Stimulated activated naive CD8-positive, alpha-beta T cell treated with anti-CD3 and anti-CD28 coated beads, Interleukin-15, amount 100 ng/mL, for 72 hours (primary cell): ENCODE measurements around the gene AKR1B15.
A peak's percentile ranks its signal among the peaks of the same experiment; 100 is the strongest.

Source experiments
- ATAC-seq: fragments of 150-1000 bp; cut with Tn5 transposase; 2 replicates; pipeline ENCODE4 v1.10.0; 2021; ENCODE audit warnings: mild to moderate bottlenecking, moderate library complexity
- DNase-seq, 2 donors: peaks; one replicate each; pipeline ENCODE4 v3.0.0; 2021 to 2022
- H3K27ac Mint-ChIP-seq, 2 donors: one replicate each; pipeline ENCODE4 v1.8.0; 2022; ENCODE audit warnings: mild to moderate bottlenecking in 2 of 2, mixed read lengths in 2 of 2, moderate library complexity in 2 of 2
- H3K27me3 Mint-ChIP-seq: one replicate; pipeline ENCODE4 v1.8.0; 2022; ENCODE audit warnings: mixed read lengths
- H3K4me1 Mint-ChIP-seq: one replicate; pipeline ENCODE4 v1.8.0; 2022; ENCODE audit warnings: mild to moderate bottlenecking, mixed read lengths
- H3K4me3 Mint-ChIP-seq, 2 donors: one replicate each; pipeline ENCODE4 v1.8.0; 2022; ENCODE audit warnings: mild to moderate bottlenecking in 2 of 2, mixed read lengths in 2 of 2, moderate library complexity in 1 of 2
- H3K9me3 Mint-ChIP-seq, 2 donors: one replicate each; pipeline ENCODE4 v1.8.0; 2022; ENCODE audit warnings: mixed read lengths in 2 of 2

AKR1B15 gene

DNA sequence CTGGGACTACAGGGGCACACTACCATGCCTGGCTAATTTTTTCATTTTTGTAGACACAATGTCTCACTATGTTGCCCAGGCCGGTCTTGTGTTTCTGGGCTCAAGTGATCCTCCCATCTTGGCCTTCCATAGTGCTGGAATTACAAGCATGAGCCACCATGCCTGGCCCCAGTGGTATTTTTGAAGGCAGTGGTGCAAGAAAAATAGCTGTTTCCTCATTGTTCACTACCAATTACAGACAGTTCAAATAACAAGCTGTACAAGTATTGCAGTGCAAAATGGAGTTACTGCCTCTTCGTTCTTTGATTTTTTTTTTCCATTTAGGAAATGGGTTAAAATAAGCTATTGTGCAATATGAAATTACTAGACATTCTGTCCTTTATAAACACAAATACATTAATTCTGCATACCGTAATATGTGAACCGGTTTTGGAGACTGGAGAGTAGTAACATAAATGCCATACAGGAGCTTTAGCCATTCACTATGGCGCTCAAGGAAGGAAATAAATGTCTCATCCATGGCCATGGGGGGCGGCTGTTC lies 62.8 kb downstream of the AKR1B15 start:
- Mint-ChIP-seq H3K27me3 (peaks cover 42% of the 10 kb centered on the region), H3K9me3 (no peaks in the 10 kb centered on the region), H3K4me1 (peaks cover 12% of the 10 kb centered on the region), H3K4me3 (no peak overlapping the region), H3K27ac (no peak overlapping the region)
- ATAC-seq (no peak), DNase-seq (no peak)

- Mint-ChIP-seq H3K4me1 (peaks cover 11% of the 10 kb centered on the region), H3K27me3 (peaks cover 42% of the 10 kb centered on the region), H3K27ac (no peak overlapping the region), H3K9me3 (no peaks in the 10 kb centered on the region), H3K4me3 (no peak overlapping the region)
- DNase-seq (no peak), ATAC-seq (no peak)
These were observed 63.3 kb downstream of the AKR1B15 start for GRCh38 chr7:134612197-134612596.

DNA sequence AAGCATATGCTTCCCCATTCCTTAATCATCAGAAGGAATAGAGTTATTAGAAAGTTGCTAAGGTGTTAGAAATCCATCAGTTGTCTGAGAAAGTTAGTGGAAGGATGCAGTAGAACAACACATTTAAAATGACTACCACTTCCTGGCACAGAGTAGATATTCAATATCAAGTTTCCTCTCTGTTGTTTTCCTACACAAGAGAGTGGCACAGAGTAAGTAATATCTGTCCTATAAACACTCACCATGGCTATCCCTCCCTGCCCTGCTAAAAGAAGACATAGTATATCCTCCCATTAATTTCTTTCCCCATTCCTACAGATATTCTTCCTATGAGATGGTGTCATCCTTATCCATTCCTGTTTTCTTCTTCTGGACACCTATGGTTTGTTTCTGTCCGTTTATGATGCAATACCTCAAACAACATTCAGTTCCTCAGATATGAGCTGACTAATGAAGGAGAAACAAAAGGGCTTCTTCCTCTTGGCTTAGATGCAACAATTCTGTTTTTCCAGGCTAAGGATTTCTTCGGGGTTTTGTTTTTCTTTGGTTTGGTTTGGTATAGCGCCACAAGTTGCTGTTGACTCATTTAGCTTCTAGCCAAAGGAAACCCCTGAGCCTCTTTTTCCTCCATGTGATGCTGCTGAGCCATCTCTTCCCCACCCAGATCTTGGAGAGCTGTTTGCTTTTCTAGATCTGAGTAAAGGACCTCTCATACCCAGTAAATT lies 64.9 kb downstream of the AKR1B15 start:
- peak in 1 of 2 donors; percentile 49 for DNase-seq
- Mint-ChIP-seq H3K27me3 (peaks cover 46% of the 10 kb centered on the region), H3K27ac (peak overlapping the region; percentile 9 to 72)

DNA sequence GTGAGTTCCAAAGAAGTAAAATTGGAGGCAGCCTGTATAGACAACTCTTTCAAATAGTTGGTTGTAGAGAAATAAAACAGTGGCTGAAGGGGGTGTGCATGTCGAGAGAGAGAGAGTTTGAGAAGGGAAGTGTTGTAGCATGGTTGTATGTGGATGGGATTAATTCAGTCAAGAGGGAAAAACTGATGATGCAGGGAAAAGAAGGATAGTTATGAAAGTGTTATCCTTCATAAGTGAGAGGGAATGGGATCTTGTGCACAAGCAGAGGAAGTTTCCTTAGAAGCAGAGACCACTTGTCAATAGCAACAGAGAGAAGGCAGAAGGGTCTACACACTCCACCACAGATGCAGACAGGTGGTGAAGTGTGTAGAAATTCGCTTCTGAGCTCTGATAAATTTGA lies 67.7 kb downstream of the AKR1B15 start:
- no peak for DNase-seq
- no peaks in the 10 kb centered on the region for H3K9me3 Mint-ChIP-seq
- peaks cover 11% of the 10 kb centered on the region for H3K4me1 Mint-ChIP-seq
- H3K4me3 Mint-ChIP-seq = no peak overlapping the region
- no peak overlapping the region for H3K27ac Mint-ChIP-seq
- peaks cover 61% of the 10 kb centered on the region for H3K27me3 Mint-ChIP-seq
- no peak for ATAC-seq

More for the DNA sequence above, 64.9 kb downstream of the AKR1B15 start:
- Mint-ChIP-seq H3K9me3 (no peaks in the 10 kb centered on the region), H3K4me3 (peak overlapping the region; percentile 12 to 67), H3K4me1 (peaks cover 11% of the 10 kb centered on the region)
- peak; percentile 86 for ATAC-seq

- DNase-seq (no peak), ATAC-seq (no peak)
- H3K27me3 Mint-ChIP-seq = peaks cover 73% of the 10 kb centered on the region
- peaks cover 6% of the 10 kb centered on the region for H3K4me1 Mint-ChIP-seq
- H3K27ac Mint-ChIP-seq = peak overlapping the region in 1 of 2 donors; percentile 27
- no peak overlapping the region for H3K4me3 Mint-ChIP-seq
- H3K9me3 Mint-ChIP-seq = no peaks in the 10 kb centered on the region
These were observed 70.0 kb downstream of the AKR1B15 start for GRCh38 chr7:134618756-134619530.

DNA sequence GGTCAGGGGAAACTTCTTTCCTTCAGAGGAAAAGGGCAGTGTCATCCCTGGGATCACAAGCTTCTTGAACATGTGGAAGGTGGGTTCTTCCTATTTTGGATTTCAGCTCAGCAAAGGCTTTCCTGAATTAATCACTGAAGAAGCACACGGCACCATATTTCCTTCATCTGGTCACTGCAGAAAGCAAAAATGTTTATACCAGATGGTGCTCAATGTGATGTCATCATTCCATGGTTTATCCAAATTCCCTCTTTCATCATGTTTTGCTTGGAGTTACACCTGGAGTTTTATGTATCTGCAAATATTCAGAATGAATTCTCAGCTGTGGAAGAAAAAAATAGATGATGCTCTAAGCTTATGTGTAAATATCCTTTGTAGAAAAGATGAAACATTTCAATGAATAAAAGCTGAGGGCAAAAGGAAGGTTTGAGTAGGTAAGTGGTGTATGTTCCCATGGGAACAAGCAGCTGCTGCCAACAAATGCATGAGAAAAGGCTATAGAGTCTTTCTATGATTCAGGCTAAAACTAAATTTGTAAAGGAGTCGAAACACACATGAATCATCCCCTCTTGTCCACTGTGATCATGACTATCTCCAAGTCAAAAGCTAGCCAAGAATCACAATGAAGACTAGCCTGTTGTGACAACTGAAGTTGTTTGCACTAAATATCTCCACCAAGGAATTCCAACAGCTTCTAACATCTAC lies 70.9 kb downstream of the AKR1B15 start:
- DNase-seq (no peak), ATAC-seq (no peak)
- H3K27ac Mint-ChIP-seq = no peak overlapping the region
- no peaks in the 10 kb centered on the region for H3K9me3 Mint-ChIP-seq
- H3K4me3 Mint-ChIP-seq = no peak overlapping the region
- H3K27me3 Mint-ChIP-seq = peaks cover 75% of the 10 kb centered on the region
- no peaks in the 10 kb centered on the region for H3K4me1 Mint-ChIP-seq

DNA sequence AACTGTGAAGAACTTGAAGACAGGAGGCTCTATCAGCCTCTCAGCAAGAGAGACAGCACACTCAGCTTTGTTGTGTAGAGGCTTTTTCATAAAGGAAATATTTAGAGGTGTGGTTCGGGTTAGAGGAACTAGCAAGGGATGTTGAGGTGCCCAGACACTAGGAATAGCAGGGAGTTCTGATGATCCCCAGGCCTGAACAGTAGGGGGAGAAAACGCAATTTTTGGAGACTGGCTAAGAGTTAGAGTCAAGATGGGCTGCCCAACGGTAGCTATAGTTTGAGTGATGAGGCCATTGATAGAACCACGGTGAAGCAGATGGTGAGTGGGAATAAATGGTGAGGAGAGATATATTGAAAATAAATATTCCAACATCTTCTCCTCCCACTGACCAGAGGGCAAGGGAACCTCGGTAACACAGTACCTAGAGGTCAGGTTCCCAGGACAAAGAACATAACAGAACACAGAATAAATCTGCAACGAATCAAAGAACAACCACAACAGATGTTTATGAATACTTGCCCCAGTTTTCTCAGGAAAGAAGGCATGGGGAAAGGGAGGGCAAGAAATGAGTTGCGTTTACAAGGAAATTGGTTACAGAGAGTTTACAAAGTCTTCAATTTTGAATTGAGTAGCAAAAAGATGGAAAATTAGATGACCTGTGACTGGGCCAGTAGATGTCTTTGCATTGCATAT lies 73.5 kb downstream of the AKR1B15 start:
- DNase-seq (no peak), ATAC-seq (no peak)
- Mint-ChIP-seq H3K4me1 (peaks cover 6% of the 10 kb centered on the region), H3K27ac (peak overlapping the region in 1 of 2 donors; percentile 13), H3K9me3 (no peaks in the 10 kb centered on the region), H3K27me3 (peaks cover 68% of the 10 kb centered on the region), H3K4me3 (no peak overlapping the region)

DNA sequence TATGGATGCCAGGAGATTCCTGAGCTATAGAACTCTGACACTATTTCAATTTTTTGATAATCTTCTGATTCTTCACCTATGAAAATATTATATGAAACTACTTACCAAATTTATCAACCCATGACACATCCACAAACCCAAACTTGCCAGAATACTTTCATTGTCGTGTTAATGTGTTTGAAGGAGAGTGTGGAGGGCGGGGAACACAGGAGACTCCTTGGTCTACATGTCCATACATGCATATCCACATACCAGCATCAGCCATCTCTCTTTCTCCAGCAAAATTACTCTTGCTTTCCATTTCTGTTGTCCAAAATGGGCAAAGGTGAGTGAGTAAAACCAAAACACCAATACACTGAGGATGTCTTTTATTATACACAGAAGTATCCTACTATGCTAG lies 74.3 kb downstream of the AKR1B15 start:
- Mint-ChIP-seq H3K4me1 (peaks cover 9% of the 10 kb centered on the region), H3K4me3 (no peak overlapping the region), H3K27me3 (peaks cover 69% of the 10 kb centered on the region), H3K9me3 (no peaks in the 10 kb centered on the region), H3K27ac (no peak overlapping the region)
- ATAC-seq (no peak), DNase-seq (no peak)

DNA sequence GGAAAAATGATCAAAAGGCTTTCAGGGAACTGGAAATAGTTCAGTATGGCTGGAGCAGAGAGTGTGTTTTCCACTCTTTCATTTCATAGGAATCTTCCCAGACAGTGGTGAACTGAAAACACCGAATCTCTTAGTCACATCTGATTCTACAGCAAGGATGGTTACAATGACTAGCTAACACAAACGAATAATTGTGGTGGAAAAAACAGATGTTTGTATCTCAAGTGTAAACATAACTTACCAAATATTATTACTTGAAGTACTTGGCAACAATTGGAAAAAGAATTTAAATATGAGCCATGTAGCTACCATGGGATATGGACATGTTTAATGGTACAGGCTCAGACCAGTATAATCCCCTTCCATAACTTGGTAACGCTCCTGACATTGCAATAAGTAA lies 76.6 kb downstream of the AKR1B15 start:
- H3K4me3 Mint-ChIP-seq = no peak overlapping the region
- H3K9me3 Mint-ChIP-seq = no peaks in the 10 kb centered on the region
- peaks cover 55% of the 10 kb centered on the region for H3K27me3 Mint-ChIP-seq
- peaks cover 15% of the 10 kb centered on the region for H3K4me1 Mint-ChIP-seq
- DNase-seq = no peak
- no peak for ATAC-seq
- H3K27ac Mint-ChIP-seq = no peak overlapping the region

- Mint-ChIP-seq H3K9me3 (no peaks in the 10 kb centered on the region), H3K4me3 (no peak overlapping the region), H3K27ac (no peak overlapping the region), H3K4me1 (peaks cover 15% of the 10 kb centered on the region), H3K27me3 (peaks cover 48% of the 10 kb centered on the region)
- DNase-seq = no peak
- ATAC-seq = no peak
These were observed 78.3 kb downstream of the AKR1B15 start for GRCh38 chr7:134627109-134627774.

DNA sequence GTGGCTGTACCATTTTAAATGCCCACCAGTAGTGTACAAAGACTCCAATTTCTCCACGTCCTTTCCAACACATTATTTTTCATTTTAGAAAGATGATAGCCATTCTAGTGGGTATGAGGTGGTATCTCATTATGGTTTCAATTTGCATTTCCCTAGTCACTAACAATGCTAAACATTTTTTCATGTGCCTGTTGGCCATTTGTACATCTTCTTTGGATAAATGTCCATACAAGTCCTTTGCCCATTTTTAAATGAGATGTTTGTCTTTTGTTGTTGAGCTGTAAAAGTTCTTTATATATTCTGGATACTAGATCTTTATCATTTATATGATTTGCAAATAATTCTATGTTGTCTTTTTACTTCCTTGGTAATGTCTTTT lies 78.9 kb downstream of the AKR1B15 start:
- ATAC-seq = no peak
- Mint-ChIP-seq H3K4me1 (peaks cover 15% of the 10 kb centered on the region), H3K9me3 (no peaks in the 10 kb centered on the region), H3K27me3 (peaks cover 43% of the 10 kb centered on the region), H3K4me3 (no peak overlapping the region), H3K27ac (no peak overlapping the region)
- no peak for DNase-seq

DNA sequence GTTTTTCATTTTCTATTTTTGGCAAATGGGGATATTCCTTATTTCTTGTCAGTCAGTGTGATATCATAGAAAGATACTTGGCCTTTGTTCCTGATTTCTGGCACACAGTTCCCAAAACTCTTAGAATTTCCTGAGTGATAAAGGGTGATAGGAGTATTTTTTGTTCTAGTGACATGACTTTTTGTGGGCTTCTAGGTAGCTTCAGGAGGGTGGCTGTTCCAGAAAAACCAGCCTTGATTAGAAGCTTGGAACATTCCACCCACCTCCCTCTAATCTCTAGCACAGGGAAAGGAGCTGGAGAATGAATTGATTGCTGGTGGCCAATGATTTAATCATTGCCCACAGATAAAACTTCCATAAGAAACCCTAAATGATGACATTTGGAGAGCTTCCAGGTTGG lies 80.5 kb downstream of the AKR1B15 start:
- ATAC-seq (no peak), DNase-seq (no peak)
- Mint-ChIP-seq H3K4me3 (no peak overlapping the region), H3K27ac (no peak overlapping the region), H3K4me1 (peaks cover 15% of the 10 kb centered on the region), H3K27me3 (peaks cover 42% of the 10 kb centered on the region), H3K9me3 (no peaks in the 10 kb centered on the region)
